NB4 (cell line): ENCODE measurements around the gene DYNC1H1.

ENCODE experiments used
- DNase-seq: peaks from one replicate; pipeline ENCODE4 v3.0.0; 2010; ENCODE audit warnings: low read depth
- H3K4me3 ChIP-seq: one replicate; pipeline ENCODE4 v1.5.1; 2011; ENCODE audit warnings: mild to moderate bottlenecking, low read depth, low read length, moderate library complexity
- MYC ChIP-seq: IDR thresholded peaks from 2 replicates; pipeline ENCODE4 v1.6.1; 2011; ENCODE audit warnings: low read depth, low read length
- POLR2A ChIP-seq: IDR thresholded peaks from 2 replicates; pipeline ENCODE4 v1.6.1; 2011; ENCODE audit warnings: mild to moderate bottlenecking; ENCODE audit not compliant: insufficient read length; ENCODE audit errors: extremely low read depth
- TF ChIP-seq, protein P1 (sequence below): IDR thresholded peaks from 2 replicates; pipeline ENCODE4 v1.6.1; 2011; ENCODE audit warnings: low read depth, low read length
- TF ChIP-seq, protein P2 (sequence below): IDR thresholded peaks from one replicate; pipeline ENCODE4 v1.5.1; 2012; ENCODE audit warnings: low read depth, low read length

Gene DYNC1H1

DNA sequence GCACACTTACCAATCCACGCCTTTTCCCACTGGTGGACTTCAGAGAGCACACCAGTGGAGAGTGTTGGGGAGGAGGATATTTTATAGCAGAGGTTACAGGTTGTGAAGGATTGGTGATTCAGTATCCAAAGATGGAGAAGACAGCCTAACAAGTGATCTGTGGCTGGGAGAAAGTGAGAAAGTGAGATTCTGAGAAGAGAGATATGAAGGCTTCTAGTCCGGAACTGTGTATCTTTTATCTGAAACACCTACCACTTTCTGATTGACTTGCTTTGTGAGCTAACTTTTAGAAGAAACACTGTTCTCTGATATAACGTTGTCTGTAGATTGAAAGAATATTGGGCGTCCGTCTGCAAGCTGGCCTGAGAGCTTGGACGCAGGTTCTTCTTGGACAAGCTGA, 24.0 kb downstream of the DYNC1H1 start:
- DNase-seq, result no peak
- TF ChIP-seq, protein P1, sequence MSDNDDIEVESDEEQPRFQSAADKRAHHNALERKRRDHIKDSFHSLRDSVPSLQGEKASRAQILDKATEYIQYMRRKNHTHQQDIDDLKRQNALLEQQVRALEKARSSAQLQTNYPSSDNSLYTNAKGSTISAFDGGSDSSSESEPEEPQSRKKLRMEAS, result no peak
- TF ChIP-seq POLR2A, result no peak
- TF ChIP-seq, protein P2, sequence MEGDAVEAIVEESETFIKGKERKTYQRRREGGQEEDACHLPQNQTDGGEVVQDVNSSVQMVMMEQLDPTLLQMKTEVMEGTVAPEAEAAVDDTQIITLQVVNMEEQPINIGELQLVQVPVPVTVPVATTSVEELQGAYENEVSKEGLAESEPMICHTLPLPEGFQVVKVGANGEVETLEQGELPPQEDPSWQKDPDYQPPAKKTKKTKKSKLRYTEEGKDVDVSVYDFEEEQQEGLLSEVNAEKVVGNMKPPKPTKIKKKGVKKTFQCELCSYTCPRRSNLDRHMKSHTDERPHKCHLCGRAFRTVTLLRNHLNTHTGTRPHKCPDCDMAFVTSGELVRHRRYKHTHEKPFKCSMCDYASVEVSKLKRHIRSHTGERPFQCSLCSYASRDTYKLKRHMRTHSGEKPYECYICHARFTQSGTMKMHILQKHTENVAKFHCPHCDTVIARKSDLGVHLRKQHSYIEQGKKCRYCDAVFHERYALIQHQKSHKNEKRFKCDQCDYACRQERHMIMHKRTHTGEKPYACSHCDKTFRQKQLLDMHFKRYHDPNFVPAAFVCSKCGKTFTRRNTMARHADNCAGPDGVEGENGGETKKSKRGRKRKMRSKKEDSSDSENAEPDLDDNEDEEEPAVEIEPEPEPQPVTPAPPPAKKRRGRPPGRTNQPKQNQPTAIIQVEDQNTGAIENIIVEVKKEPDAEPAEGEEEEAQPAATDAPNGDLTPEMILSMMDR, result no peak
- TF ChIP-seq MYC, result no peak
- no peak overlapping the region for H3K4me3 ChIP-seq

DNA sequence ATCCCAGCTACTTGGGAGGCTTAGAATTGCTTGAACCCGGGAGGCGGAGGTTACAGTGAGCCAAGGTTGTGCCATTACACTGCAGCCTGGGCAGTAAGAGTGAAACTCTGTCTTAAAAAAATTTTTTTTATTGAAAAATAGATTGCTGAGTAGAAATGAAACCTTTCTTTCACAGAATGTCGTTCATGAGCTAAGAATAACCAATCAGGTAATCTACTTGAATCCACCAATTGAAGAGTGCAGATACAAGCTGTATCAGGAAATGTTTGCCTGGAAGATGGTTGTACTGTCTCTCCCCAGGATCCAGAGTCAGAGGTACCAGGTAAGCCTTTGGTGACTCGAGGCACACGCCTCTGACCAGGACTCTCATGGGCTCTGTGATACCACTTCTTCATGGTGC, 27.0 kb downstream of the DYNC1H1 start:
- H3K4me3 ChIP-seq, result no peak overlapping the region
- TF ChIP-seq, protein P1, result no peak
- TF ChIP-seq, protein P2, result no peak
- no peak for TF ChIP-seq MYC
- no peak for TF ChIP-seq POLR2A
- no peak for DNase-seq

DNA sequence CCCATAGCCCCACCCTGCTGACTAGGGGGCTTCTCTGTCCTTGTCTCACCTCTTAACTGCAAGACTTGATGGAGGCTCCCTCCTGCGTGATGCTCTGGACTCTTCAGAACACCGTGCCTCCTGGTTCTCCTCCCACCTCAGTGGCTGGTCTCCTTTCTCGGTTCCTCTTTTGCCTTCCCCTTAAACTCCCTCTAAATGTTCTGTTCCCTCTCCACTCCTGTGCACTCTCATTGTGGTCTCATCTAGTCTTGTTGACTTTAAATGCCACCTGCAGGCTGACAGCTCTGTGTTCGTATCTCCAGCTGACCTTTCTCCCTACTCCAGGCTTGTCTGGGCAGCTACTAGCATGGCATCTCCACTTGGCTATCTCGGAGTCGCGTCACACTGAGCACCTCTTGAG, 28.3 kb downstream of the DYNC1H1 start:
- DNase-seq, result peak; percentile 17
- no peak overlapping the region for H3K4me3 ChIP-seq
- TF ChIP-seq MYC (no peak), POLR2A (no peak)
- TF ChIP-seq, protein P1, result no peak
- TF ChIP-seq, protein P2, result no peak

DNA sequence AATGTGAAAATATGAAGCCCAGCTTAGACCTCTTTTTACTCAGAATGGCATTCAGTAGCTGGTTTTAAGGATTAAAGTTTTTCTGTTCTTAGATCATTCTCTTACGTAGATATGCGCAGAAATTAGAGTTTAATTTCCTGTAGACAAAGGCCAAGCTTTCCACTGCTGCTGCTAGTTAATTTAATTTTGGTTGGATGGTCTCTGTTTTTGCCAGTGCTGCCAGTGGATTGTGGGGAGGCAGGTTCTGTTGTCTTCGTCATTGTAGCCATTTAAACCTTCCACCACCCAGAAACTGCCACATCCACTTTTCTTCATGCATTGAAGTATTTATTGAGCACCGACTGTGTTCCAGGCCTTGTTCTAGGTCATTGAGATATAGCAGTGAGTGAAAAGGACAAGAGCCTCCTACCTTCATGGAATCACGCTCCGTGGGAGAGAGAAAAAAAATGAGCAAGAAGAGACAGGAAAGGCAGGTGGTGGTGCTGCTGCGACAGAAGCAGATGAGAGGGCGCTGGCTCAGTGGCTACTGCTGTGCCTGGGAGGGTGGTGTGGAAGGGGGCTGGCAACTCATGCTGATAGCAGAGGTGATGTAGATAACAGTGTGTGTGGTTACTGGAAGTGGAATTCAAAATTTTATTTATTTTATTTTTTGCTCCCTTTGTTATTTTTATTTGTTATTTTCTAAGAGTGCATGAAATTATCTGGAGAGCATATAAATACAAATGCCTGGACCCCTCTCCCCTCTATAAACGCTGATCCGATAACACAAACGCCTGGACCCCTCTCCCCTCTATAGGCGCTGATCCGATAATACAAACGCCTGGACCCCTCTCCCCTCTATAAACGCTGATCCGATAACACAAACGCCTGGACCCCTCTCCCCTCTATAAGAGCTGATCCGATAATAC, 33.3 kb downstream of the DYNC1H1 start:
- H3K4me3 ChIP-seq, result no peak overlapping the region
- no peak for DNase-seq
- TF ChIP-seq, protein P2, result no peak
- TF ChIP-seq, protein P1, result no peak
- TF ChIP-seq MYC (no peak), POLR2A (no peak)

DNA sequence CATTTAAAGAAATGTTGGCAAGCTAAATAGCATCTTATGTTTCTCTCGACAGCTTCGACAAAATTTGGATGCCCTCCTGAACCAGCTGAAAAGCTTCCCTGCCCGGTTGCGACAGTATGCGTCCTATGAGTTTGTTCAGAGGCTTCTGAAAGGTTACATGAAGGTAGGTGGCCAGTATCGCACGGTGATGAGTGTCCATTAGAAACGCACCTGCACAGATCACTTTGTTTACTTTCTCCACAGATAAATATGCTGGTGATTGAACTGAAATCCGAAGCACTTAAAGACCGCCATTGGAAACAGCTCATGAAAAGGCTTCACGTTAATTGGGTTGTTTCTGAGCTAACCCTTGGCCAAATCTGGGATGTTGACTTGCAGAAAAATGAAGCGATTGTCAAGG, 36.5 kb downstream of the DYNC1H1 start:
- DNase-seq, result no peak
- H3K4me3 ChIP-seq, result no peak overlapping the region
- TF ChIP-seq POLR2A, result no peak
- TF ChIP-seq, protein P2, result no peak
- TF ChIP-seq MYC, result no peak
- TF ChIP-seq, protein P1, result no peak
